H9 (cell line): Measurements from ENCODE around the gene DIAPH3. TPM values are rescaled to one million over a fixed set of nuclear protein-coding genes. Genes with fewer than 3 reads are reported as not detected.

ENCODE experiments used
- DNase-seq: peaks from one replicate; pipeline ENCODE4 v3.0.0-alpha.2; 2017
- H2AFZ ChIP-seq: one replicate; pipeline ENCODE4 v1.6.1; 2013; ENCODE audit warnings: mild to moderate bottlenecking, low read length, control low read depth, moderate library complexity
- H2AK5ac ChIP-seq: 2 replicates; pipeline ENCODE4 v1.6.1; 2013; ENCODE audit warnings: low read length, control low read depth, mixed read lengths; ENCODE audit not compliant: insufficient read length
- H2BK120ac ChIP-seq: one replicate; pipeline ENCODE4 v1.6.1; 2013; ENCODE audit warnings: low read depth, mild to moderate bottlenecking, low read length, control low read depth, inconsistent platforms; ENCODE audit not compliant: poor library complexity, severe bottlenecking
- H2BK12ac ChIP-seq: 2 replicates; pipeline ENCODE4 v1.6.1; 2013; ENCODE audit warnings: low read length, control low read depth, mixed read lengths, low read depth; ENCODE audit not compliant: insufficient read length
- H2BK15ac ChIP-seq: 2 replicates; pipeline ENCODE4 v1.6.1; 2013; ENCODE audit warnings: low read depth, low read length, control low read depth
- H2BK20ac ChIP-seq: one replicate; pipeline ENCODE4 v1.6.1; 2013; ENCODE audit warnings: low read depth, mild to moderate bottlenecking, low read length, control low read depth, inconsistent platforms; ENCODE audit not compliant: poor library complexity, severe bottlenecking
- H2BK5ac ChIP-seq: 2 replicates; pipeline ENCODE4 v1.6.1; 2013; ENCODE audit warnings: low read length, control low read depth, mixed read lengths; ENCODE audit not compliant: insufficient read length
- H3K14ac ChIP-seq: 2 replicates; pipeline ENCODE4 v1.6.1; 2013; ENCODE audit warnings: low read length, control low read depth; ENCODE audit not compliant: insufficient read depth
- H3K18ac ChIP-seq: 2 replicates; pipeline ENCODE4 v1.6.1; 2013; ENCODE audit warnings: low read depth, mild to moderate bottlenecking, mixed read lengths, low read length, control low read depth; ENCODE audit not compliant: insufficient read length
- H3K23ac ChIP-seq: 2 replicates; pipeline ENCODE4 v1.6.1; 2013; ENCODE audit warnings: low read length, control low read depth, mixed read lengths, low read depth; ENCODE audit not compliant: insufficient read length
- H3K23me2 ChIP-seq: 2 replicates; pipeline ENCODE4 v1.6.1; 2013; ENCODE audit warnings: low read depth, mild to moderate bottlenecking, mixed read lengths, low read length, control low read depth; ENCODE audit not compliant: insufficient read length, poor library complexity, severe bottlenecking
- H3K27ac ChIP-seq: 2 replicates; pipeline ENCODE4 v1.5.1; 2013; ENCODE audit warnings: low read length, control low read depth, mixed read lengths, low read depth; ENCODE audit not compliant: insufficient read length
- H3K27me3 ChIP-seq: 2 replicates; pipeline ENCODE4 v1.6.1; 2013; ENCODE audit warnings: low read length, control low read depth, inconsistent platforms; ENCODE audit not compliant: insufficient read depth
- H3K4ac ChIP-seq: 2 replicates; pipeline ENCODE4 v1.6.1; 2013; ENCODE audit warnings: low read depth, mild to moderate bottlenecking, control low read depth, inconsistent platforms, low read length, moderate library complexity
- H3K4me1 ChIP-seq: 2 replicates; pipeline ENCODE4 v1.6.1; 2013; ENCODE audit warnings: low read length, control low read depth, inconsistent platforms; ENCODE audit not compliant: insufficient read depth
- H3K4me2 ChIP-seq: 2 replicates; pipeline ENCODE4 v1.6.1; 2013; ENCODE audit warnings: low read length, control low read depth, mixed read lengths; ENCODE audit not compliant: insufficient read length, insufficient read depth
- H3K56ac ChIP-seq: 2 replicates; pipeline ENCODE4 v1.6.1; 2013; ENCODE audit warnings: low read depth, mild to moderate bottlenecking, mixed read lengths, low read length, control low read depth; ENCODE audit not compliant: insufficient read length
- H3K79me1 ChIP-seq: 2 replicates; pipeline ENCODE4 v1.6.1; 2013; ENCODE audit warnings: low read depth, mild to moderate bottlenecking, moderate library complexity, low read length, control low read depth, inconsistent platforms; ENCODE audit not compliant: insufficient read depth, poor library complexity, severe bottlenecking
- H3K79me2 ChIP-seq: 2 replicates; pipeline ENCODE4 v1.6.1; 2013; ENCODE audit warnings: low read length, control low read depth, inconsistent platforms; ENCODE audit not compliant: insufficient read depth
- H3K9ac ChIP-seq: 2 replicates; pipeline ENCODE4 v1.6.1; 2013; ENCODE audit warnings: low read length, control low read depth, mixed read lengths; ENCODE audit not compliant: insufficient read length; ENCODE audit errors: extremely low read depth
- H3K9me3 ChIP-seq: one replicate; pipeline ENCODE4 v1.6.1; 2013; ENCODE audit warnings: low read depth, low read length, inconsistent platforms; ENCODE audit not compliant: control insufficient read depth
- H3T11ph ChIP-seq: one replicate; pipeline ENCODE4 v1.6.1; 2013; ENCODE audit warnings: mild to moderate bottlenecking, low read length, control low read depth, inconsistent platforms
- H4K20me1 ChIP-seq: one replicate; pipeline ENCODE4 v1.6.1; 2013; ENCODE audit not compliant: control insufficient read depth, insufficient read length, insufficient read depth
- H4K5ac ChIP-seq: 2 replicates; pipeline ENCODE4 v1.6.1; 2013; ENCODE audit warnings: low read depth, mild to moderate bottlenecking, mixed read lengths, low read length, control low read depth; ENCODE audit not compliant: insufficient read length
- H4K8ac ChIP-seq: replicated peaks from 2 replicates; pipeline ENCODE4 v1.6.1; 2013; ENCODE audit warnings: low read length, control low read depth, mixed read lengths, low read depth; ENCODE audit not compliant: insufficient read length
- H4K91ac ChIP-seq: 2 replicates; pipeline ENCODE4 v1.6.1; 2013; ENCODE audit warnings: low read depth, mild to moderate bottlenecking, moderate library complexity, mixed read lengths, low read length, control low read depth; ENCODE audit not compliant: insufficient read length
- H3K27ac Mint-ChIP-seq, 3 experiments: 2 replicates in 2 of 3; 3 replicates in 1 of 3; pipeline ENCODE4 v1.8.0; 2020 to 2021; ENCODE audit warnings: mixed read lengths in 3 of 3, mild to moderate bottlenecking in 1 of 3, moderate library complexity in 1 of 3
- H3K27me3 Mint-ChIP-seq: 2 replicates; pipeline ENCODE4 v1.8.0; 2021; ENCODE audit warnings: low read depth, mild to moderate bottlenecking, moderate library complexity, mixed read lengths
- H3K36me3 Mint-ChIP-seq, 3 experiments: 2 replicates in 2 of 3; 3 replicates in 1 of 3; pipeline ENCODE4 v1.8.0; 2020 to 2021; ENCODE audit warnings: low read depth in 3 of 3, mixed read lengths in 3 of 3; ENCODE audit not compliant: insufficient read depth in 1 of 3
- H3K4me1 Mint-ChIP-seq, 2 experiments: 2 replicates each; pipeline ENCODE4 v1.8.0; 2020; ENCODE audit warnings: mixed read lengths in 2 of 2
- H3K4me3 Mint-ChIP-seq, 2 experiments: 2 replicates in 1 of 2; 3 replicates in 1 of 2; pipeline ENCODE4 v1.8.0; 2020 to 2021; ENCODE audit warnings: mild to moderate bottlenecking in 2 of 2, mixed read lengths in 2 of 2, moderate library complexity in 1 of 2
- H3K9me3 Mint-ChIP-seq, 2 experiments: 2 replicates in 1 of 2; 3 replicates in 1 of 2; pipeline ENCODE4 v1.8.0; 2020; ENCODE audit warnings: mild to moderate bottlenecking in 2 of 2, mixed read lengths in 2 of 2, moderate library complexity in 1 of 2
- CTCF ChIP-seq: fragments of 200-600 bp; sonication (generic); conservative IDR thresholded peaks from 3 replicates; pipeline ENCODE4 v1.8.0; 2021; ENCODE audit warnings: antibody characterized with exemption, mild to moderate bottlenecking
- WGBS: extraction: QIAGEN DNeasy Blood & Tissue Kit; methylation state at CpG from one replicate; pipeline ENCODE4 v1.1.7; 2013; ENCODE audit warnings: missing lambda C conversion rate, low lambda C conversion rate, mixed read lengths; ENCODE audit not compliant: insufficient read length; ENCODE audit errors: extremely low coverage; 5-methylcytosine and 5-hydroxymethylcytosine counted together
- total RNA-seq: library from RNA; stranded (reverse); gene quantifications from 2 replicates; pipeline ENCODE4 v1.2.1, GENCODE V29; 2021

Gene DIAPH3
- total RNA-seq, 1 experiment from 2014 or later: 23.1 TPM

- no peak overlapping the region for H3K9ac ChIP-seq
- H2BK12ac ChIP-seq: no peak overlapping the region
- H3K4ac ChIP-seq: no peak overlapping the region
- no peak overlapping the region for H4K8ac ChIP-seq
- H3K23ac ChIP-seq: no peak overlapping the region
- Mint-ChIP-seq H3K4me3 (no peak overlapping the region), H3K27ac (no peak overlapping the region), H3K27me3 (no peaks in the 10 kb centered on the region), H3K36me3 (peaks cover 24 to 48% (median 33%) of the 10 kb centered on the region in 3 experiments), H3K4me1 (no peaks in the 10 kb centered on the region), H3K9me3 (peaks cover 8 to 16% of the 10 kb centered on the region in 2 experiments)
- no peaks in the 10 kb centered on the region for H3K9me3 ChIP-seq
- H2BK120ac ChIP-seq: no peak overlapping the region
- no peak overlapping the region for H2AK5ac ChIP-seq
- no peak overlapping the region for H3T11ph ChIP-seq
- H3K23me2 ChIP-seq: no peaks in the 10 kb centered on the region
- no peak overlapping the region for H2BK15ac ChIP-seq
- no peaks in the 10 kb centered on the region for H3K27me3 ChIP-seq
- H3K27ac ChIP-seq: no peak overlapping the region
- no peak overlapping the region for H3K4me2 ChIP-seq
- no peak overlapping the region for H3K18ac ChIP-seq
- H3K14ac ChIP-seq: no peak overlapping the region
- WGBS: no CpG with 5 or more reads among the region's 1 CpG
- no peak overlapping the region for H3K56ac ChIP-seq
- no peaks in the 10 kb centered on the region for H4K20me1 ChIP-seq
- no peak overlapping the region for H2BK20ac ChIP-seq
- H3K79me1 ChIP-seq: peaks cover 3% of the 10 kb centered on the region
- TF ChIP-seq CTCF: no peak
- no peaks in the 10 kb centered on the region for H3K79me2 ChIP-seq
- H2AFZ ChIP-seq: no peak overlapping the region
- no peaks in the 10 kb centered on the region for H3K4me1 ChIP-seq
- no peak overlapping the region for H2BK5ac ChIP-seq
- no peak for DNase-seq
- H4K91ac ChIP-seq: no peak overlapping the region
- H4K5ac ChIP-seq: no peak overlapping the region
Measured at GRCh38 chr13:60112771-60113170, 51.0 kb downstream of the DIAPH3 start.
